ENCODE data around the gene C1orf115. TPM values are rescaled to one million over a fixed set of nuclear protein-coding genes. Genes with fewer than 3 reads are reported as not detected.

The C1orf115 gene
- total and polyA plus RNA-seq, 2 donors: 3.5 to 5.2 TPM

- Histone ChIP-seq H3K36me3 (ENCODE audit: control insufficient read depth in 2 of 2, insufficient read depth in 2 of 2, low read length in 1 of 2) (no peaks in the 10 kb centered on the region), H3K4me3 (ENCODE audit: low read length in 2 of 2) (peak overlapping the region in 1 of 2 donors; percentile 35), H3K27ac (ENCODE audit: low read depth in 1 of 2, low read length in 1 of 2) (peak overlapping the region in 1 of 2 donors; percentile 7), H3K4me1 (ENCODE audit: control insufficient read depth in 2 of 2, insufficient read depth in 2 of 2, low read length in 2 of 2) (peaks cover 0 to 5% of the 10 kb centered on the region in 2 donors), H3K9me3 (ENCODE audit: control insufficient read depth in 2 of 2, insufficient read depth in 1 of 2, low read length in 1 of 2) (no peaks in the 10 kb centered on the region), H3K27me3 (ENCODE audit: control insufficient read depth in 2 of 2, insufficient read depth in 1 of 2, low read length in 1 of 2) (peaks cover 10 to 41% of the 10 kb centered on the region in 2 donors)
- 46% methylated on average over 18 of the region's 18 CpGs for WGBS
- no peak for DNase-seq (ENCODE audit: low read depth in 6 of 9, low spot score in 9 of 9)
These were observed 57.4 kb downstream of the C1orf115 start for GRCh38 chr1:220747437-220748088.

- H3K27me3 ChIP-seq (ENCODE audit: control insufficient read depth in 2 of 2, insufficient read depth in 1 of 2, low read length in 1 of 2): peaks cover 10 to 41% of the 10 kb centered on the region in 2 donors
- DNase-seq (ENCODE audit: low read depth in 6 of 9, low spot score in 9 of 9): peak in 2 of 9 donors; percentile 8 to 19
- no peaks in the 10 kb centered on the region for H3K9me3 ChIP-seq (ENCODE audit: control insufficient read depth in 2 of 2, insufficient read depth in 1 of 2, low read length in 1 of 2)
- peaks cover 0 to 5% of the 10 kb centered on the region in 2 donors for H3K4me1 ChIP-seq (ENCODE audit: control insufficient read depth in 2 of 2, insufficient read depth in 2 of 2, low read length in 2 of 2)
- H3K36me3 ChIP-seq (ENCODE audit: control insufficient read depth in 2 of 2, insufficient read depth in 2 of 2, low read length in 1 of 2): no peaks in the 10 kb centered on the region
- H3K27ac ChIP-seq (ENCODE audit: low read depth in 1 of 2, low read length in 1 of 2): peak within 1 kb of the TSS in 1 of 2 donors; percentile 7
- H3K4me3 ChIP-seq (ENCODE audit: low read length in 2 of 2): peak within 1 kb of the TSS; percentile 35 to 36
- WGBS: 3% methylated on average over 77 of the region's 77 CpGs
These were observed 58.1 kb downstream of the C1orf115 start, which contains the start of gene MTARC2 for GRCh38 chr1:220748089-220748934. MTARC2 (plus strand) TSS chr1:220748322; CDS start chr1:220748532, 210 bp downstream.

Other genes starting within 250 kb of the C1orf115 start
- 1.9 TPM for gene MARK1, start 162.2 kb upstream of the C1orf115 start, total RNA-seq
- gene MARK1, start 162.2 kb upstream of the C1orf115 start, polyA plus RNA-seq: 4.9 TPM
- gene MTARC2, start 58.0 kb downstream of the C1orf115 start, total RNA-seq: 1.6 TPM
- 9.5 TPM for gene MTARC2, start 58.0 kb downstream of the C1orf115 start, polyA plus RNA-seq
- 1.8 TPM for gene MTARC1, start 96.5 kb downstream of the C1orf115 start, total RNA-seq
- 3.3 TPM for gene MTARC1, start 96.5 kb downstream of the C1orf115 start, polyA plus RNA-seq
- gene HLX, start 189.1 kb downstream of the C1orf115 start, total RNA-seq: 2.4 TPM
- gene HLX, start 189.1 kb downstream of the C1orf115 start, polyA plus RNA-seq: 6.5 TPM

All from thymus (tissue), 11 donors.